22Rv1 (cell line): ENCODE data around the gene MYOZ1.

Experiments used
- H3K27ac ChIP-seq: fragments of 450-650 bp; 2 replicates; pipeline ENCODE4 v1.5.1; 2017
- CTCF ChIP-seq: fragments of 450-650 bp; IDR thresholded peaks from 2 replicates; pipeline ENCODE4 v1.5.1; 2017; ENCODE audit warnings: mild to moderate bottlenecking
- ZFX ChIP-seq: fragments of 450-650 bp; IDR thresholded peaks from 2 replicates; pipeline ENCODE4 v1.6.1; 2017; ENCODE audit warnings: antibody characterized with exemption, borderline replicate concordance

MYOZ1 gene

GRCh38 chr10:73643362-73643761 is 2.1 kb upstream of the MYOZ1 start:
- peak overlapping the region; percentile 13; the same call in 1 of the 2 replicates for H3K27ac ChIP-seq
- TF ChIP-seq CTCF (no peak), ZFX (no peak)

GRCh38 chr10:73639286-73639685 is 2.0 kb downstream of the MYOZ1 start:
- no peak overlapping the region for H3K27ac ChIP-seq
- no peak for TF ChIP-seq CTCF
- TF ChIP-seq ZFX = no peak

- TF ChIP-seq ZFX (no peak), CTCF (no peak)
- no peak overlapping the region for H3K27ac ChIP-seq
Observed at GRCh38 chr10:73635781-73636180, 5.5 kb downstream of the MYOZ1 start.

GRCh38 chr10:73634421-73634820 is 6.9 kb downstream of the MYOZ1 start:
- no peak overlapping the region for H3K27ac ChIP-seq
- TF ChIP-seq CTCF (no peak), ZFX (no peak)

GRCh38 chr10:73629165-73629564 is 12.1 kb downstream of the MYOZ1 start:
- TF ChIP-seq ZFX = no peak
- TF ChIP-seq CTCF = no peak
- no peak overlapping the region for H3K27ac ChIP-seq

GRCh38 chr10:73628405-73628804 is 12.9 kb downstream of the MYOZ1 start:
- no peak for TF ChIP-seq CTCF
- no peak for TF ChIP-seq ZFX
- H3K27ac ChIP-seq = no peak overlapping the region; the same call in 1 of the 2 replicates

- TF ChIP-seq CTCF = no peak
- no peak for TF ChIP-seq ZFX
- H3K27ac ChIP-seq = peak overlapping the region; percentile 84; the same call in 1 of the 2 replicates
Observed at GRCh38 chr10:73627300-73627699, 14.0 kb downstream of the MYOZ1 start.
